Upper lobe of right lung (tissue), 1 donor: ENCODE data around the gene TOR1B. TPM values are rescaled to one million over a fixed set of nuclear protein-coding genes. Genes with fewer than 3 reads are reported as not detected.

ENCODE experiments used
- ATAC-seq: fragments of 200-7000 bp; cut with Tn5 transposase; one replicate; pipeline ENCODE4 v1.9.1; 2020; ENCODE audit warnings: mild to moderate bottlenecking, moderate library complexity
- DNase-seq: peaks from one replicate; pipeline ENCODE4 v3.0.0-alpha.2; 2020
- H3K27ac ChIP-seq: fragments of 200-600 bp; one replicate; pipeline ENCODE4 v1.8.0; 2022
- H3K27me3 ChIP-seq: fragments of 200-600 bp; one replicate; pipeline ENCODE4 v1.8.0; 2022; ENCODE audit warnings: mild to moderate bottlenecking
- H3K36me3 ChIP-seq: fragments of 200-600 bp; one replicate; pipeline ENCODE4 v1.8.0; 2022
- H3K4me1 ChIP-seq: fragments of 200-600 bp; one replicate; pipeline ENCODE4 v1.8.0; 2022
- H3K4me3 ChIP-seq: fragments of 200-600 bp; one replicate; pipeline ENCODE4 v1.8.0; 2022; ENCODE audit warnings: mild to moderate bottlenecking
- H3K9me3 ChIP-seq: fragments of 200-600 bp; one replicate; pipeline ENCODE4 v1.8.0; 2022
- intact Hi-C: fragments of 100-400 bp; cut with DNase I; formaldehyde crosslinking; loops from one replicate; pipeline ENCODE4 v1.11.0; 2022
- total RNA-seq: library from RNA; stranded (reverse); fragmentation: NEBNext Ultra II Directional; extraction: Animal tissue kit (Norgen Biotek cat#: 25700); gene quantifications from one replicate; pipeline ENCODE4 v1.2.1, GENCODE V29; 2021
- TF ChIP-seq, protein P1 (sequence below): fragments of 200-600 bp; IDR thresholded peaks from one replicate; pipeline ENCODE4 v1.8.0; 2022; ENCODE audit warnings: antibody characterized with exemption
- donor health status: DM: no; HTN: yes; CAD: no; lungs with severe emphysema.

The TOR1B gene
- total RNA-seq, 1 donor from 2014 or later = 26.0 TPM

DNA sequence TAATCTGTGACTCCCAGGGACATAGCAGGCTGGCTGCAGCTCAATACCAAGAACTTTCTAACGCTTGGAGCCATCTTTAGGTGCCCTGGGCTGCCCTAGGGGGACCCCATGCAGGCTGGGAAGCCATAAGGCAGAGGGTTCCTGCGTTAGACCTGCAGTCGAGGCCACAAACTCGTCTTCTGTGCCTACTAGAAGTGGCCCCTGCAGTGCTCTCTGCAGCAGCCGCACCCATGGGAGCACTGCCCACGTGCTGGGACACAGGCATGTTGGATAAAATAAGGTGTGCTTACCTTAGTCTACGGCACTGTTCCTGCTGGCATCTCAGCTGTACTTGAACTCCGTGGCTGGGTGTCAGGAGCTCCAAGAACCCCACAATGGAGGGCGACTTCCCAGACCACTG lies 9.4 kb downstream of the TOR1B start:
- no peaks in the 10 kb centered on the region for H3K27me3 ChIP-seq
- no peaks in the 10 kb centered on the region for H3K4me1 ChIP-seq
- peaks cover 67% of the 10 kb centered on the region for H3K36me3 ChIP-seq
- H3K27ac ChIP-seq = no peak overlapping the region
- no peaks in the 10 kb centered on the region for H3K9me3 ChIP-seq
- H3K4me3 ChIP-seq = no peak overlapping the region
- no peak for ATAC-seq
- TF ChIP-seq, protein P1, sequence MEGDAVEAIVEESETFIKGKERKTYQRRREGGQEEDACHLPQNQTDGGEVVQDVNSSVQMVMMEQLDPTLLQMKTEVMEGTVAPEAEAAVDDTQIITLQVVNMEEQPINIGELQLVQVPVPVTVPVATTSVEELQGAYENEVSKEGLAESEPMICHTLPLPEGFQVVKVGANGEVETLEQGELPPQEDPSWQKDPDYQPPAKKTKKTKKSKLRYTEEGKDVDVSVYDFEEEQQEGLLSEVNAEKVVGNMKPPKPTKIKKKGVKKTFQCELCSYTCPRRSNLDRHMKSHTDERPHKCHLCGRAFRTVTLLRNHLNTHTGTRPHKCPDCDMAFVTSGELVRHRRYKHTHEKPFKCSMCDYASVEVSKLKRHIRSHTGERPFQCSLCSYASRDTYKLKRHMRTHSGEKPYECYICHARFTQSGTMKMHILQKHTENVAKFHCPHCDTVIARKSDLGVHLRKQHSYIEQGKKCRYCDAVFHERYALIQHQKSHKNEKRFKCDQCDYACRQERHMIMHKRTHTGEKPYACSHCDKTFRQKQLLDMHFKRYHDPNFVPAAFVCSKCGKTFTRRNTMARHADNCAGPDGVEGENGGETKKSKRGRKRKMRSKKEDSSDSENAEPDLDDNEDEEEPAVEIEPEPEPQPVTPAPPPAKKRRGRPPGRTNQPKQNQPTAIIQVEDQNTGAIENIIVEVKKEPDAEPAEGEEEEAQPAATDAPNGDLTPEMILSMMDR = no peak
- no peak for DNase-seq
- intact Hi-C loops = no loop called here

DNA sequence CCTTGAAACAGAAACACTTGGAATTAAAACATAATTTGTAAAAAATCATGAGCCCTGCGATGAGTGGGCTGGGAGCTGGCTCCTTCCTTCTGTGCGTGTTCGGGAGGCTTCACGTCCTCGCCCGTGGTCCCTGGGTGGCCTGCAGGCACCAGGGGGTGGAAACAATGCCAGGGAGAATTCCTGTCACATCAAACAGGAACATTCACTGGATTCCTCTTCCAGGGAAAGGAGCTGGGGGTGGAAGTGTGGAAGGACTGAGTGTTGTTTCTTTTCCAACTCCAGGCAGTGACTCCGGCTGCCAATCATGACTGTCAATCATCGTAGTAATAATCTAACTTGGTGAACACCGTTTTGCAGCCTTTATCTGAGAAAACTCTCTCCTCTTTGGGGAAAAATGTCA lies 10.7 kb downstream of the TOR1B start:
- intact Hi-C loops = no loop called here
- Histone ChIP-seq H3K27ac (no peak overlapping the region), H3K36me3 (peaks cover 77% of the 10 kb centered on the region), H3K9me3 (no peaks in the 10 kb centered on the region), H3K4me1 (no peaks in the 10 kb centered on the region), H3K4me3 (no peak overlapping the region), H3K27me3 (no peaks in the 10 kb centered on the region)
- DNase-seq = no peak
- ATAC-seq = no peak
- TF ChIP-seq, protein P1 = no peak

DNA sequence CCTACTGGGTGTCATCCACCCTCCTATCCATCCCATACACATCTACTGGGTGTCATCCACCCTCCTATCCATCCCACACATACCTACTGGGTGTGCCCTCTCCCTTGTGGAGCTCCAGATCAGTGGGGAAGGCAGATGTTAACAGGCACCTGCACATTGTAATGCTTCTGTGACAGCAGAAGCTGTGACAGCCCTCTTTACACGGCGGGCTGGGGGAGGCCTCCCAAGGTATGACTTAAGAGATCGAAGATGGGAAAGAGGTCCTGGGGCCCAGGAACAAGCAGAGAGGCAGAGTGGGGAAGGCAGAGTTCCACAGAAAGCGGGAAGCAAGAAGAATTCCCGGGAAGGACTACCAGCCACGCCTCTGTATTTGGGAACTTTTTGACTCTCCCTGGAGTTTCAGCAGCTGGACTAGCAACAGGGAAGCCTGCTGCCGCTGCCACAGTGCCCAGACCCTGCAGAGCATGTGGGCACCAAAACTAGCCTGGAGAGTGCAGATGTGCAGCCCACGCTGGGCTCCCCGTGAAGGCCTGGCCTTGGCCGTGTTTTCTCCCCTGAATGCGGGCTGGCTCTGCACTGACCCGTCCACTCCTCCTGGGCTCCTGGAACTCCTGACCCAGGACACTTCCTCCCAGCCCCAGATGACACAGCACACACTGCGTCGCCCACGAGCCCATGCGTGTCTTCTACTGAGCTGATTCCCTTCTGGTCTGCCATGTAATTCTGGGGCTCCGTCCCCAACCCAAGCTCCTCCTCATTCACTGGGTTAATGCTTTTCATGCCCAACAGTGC lies 11.6 kb downstream of the TOR1B start:
- peak; percentile 30 for ATAC-seq
- peaks cover 79% of the 10 kb centered on the region for H3K36me3 ChIP-seq
- TF ChIP-seq, protein P1 = no peak
- H3K9me3 ChIP-seq = no peaks in the 10 kb centered on the region
- intact Hi-C loops = no loop called here
- peak; percentile 39 for DNase-seq
- no peak overlapping the region for H3K27ac ChIP-seq
- H3K27me3 ChIP-seq = no peaks in the 10 kb centered on the region
- no peak overlapping the region for H3K4me3 ChIP-seq
- no peaks in the 10 kb centered on the region for H3K4me1 ChIP-seq

GRCh38 chr9:129815278-129815677 lies 12.3 kb downstream of the TOR1B start:
- intact Hi-C loops = no loop called here
- DNase-seq (no peak), ATAC-seq (no peak)
- Histone ChIP-seq H3K27ac (no peak overlapping the region), H3K27me3 (no peaks in the 10 kb centered on the region), H3K4me3 (no peak overlapping the region), H3K36me3 (peaks cover 79% of the 10 kb centered on the region), H3K9me3 (no peaks in the 10 kb centered on the region), H3K4me1 (no peaks in the 10 kb centered on the region)
- TF ChIP-seq, protein P1 = no peak

GRCh38 chr9:129816501-129817435 lies 13.8 kb downstream of the TOR1B start:
- intact Hi-C loops = no loop called here
- Histone ChIP-seq H3K36me3 (peaks cover 82% of the 10 kb centered on the region), H3K4me1 (no peaks in the 10 kb centered on the region), H3K27ac (no peak overlapping the region), H3K4me3 (no peak overlapping the region), H3K27me3 (no peaks in the 10 kb centered on the region), H3K9me3 (no peaks in the 10 kb centered on the region)
- ATAC-seq (peak; percentile 83), DNase-seq (peak; percentile 77)
- TF ChIP-seq, protein P1 = no peak
